C1 segment of cervical spinal cord (tissue), 14 donors: ENCODE data around the gene RASL10B.
"Not testable (repeated sequence)": the region's sequence is repeated elsewhere in the genome, so short reads cannot be mapped to it uniquely, and the experiment has no call there.

ENCODE experiments used
- DNase-seq, 14 donors: peaks; one replicate each; lab custom pipeline; 2025; lab: John Stamatoyannopoulos, UW

The RASL10B gene, protein sequence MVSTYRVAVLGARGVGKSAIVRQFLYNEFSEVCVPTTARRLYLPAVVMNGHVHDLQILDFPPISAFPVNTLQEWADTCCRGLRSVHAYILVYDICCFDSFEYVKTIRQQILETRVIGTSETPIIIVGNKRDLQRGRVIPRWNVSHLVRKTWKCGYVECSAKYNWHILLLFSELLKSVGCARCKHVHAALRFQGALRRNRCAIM

GRCh38 chr17:35731239-35731916, at the start of gene RASL10B:
RASL10B (plus strand) TSS chr17:35731639; CDS start chr17:35735185, 3,546 bp downstream.
- DNase-seq: peak in 9 of 14 donors; percentile 5 to 59 (median 23)

- no peak for DNase-seq
Observed at GRCh38 chr17:35683591-35683990, 47.8 kb upstream of the RASL10B start.

DNA sequence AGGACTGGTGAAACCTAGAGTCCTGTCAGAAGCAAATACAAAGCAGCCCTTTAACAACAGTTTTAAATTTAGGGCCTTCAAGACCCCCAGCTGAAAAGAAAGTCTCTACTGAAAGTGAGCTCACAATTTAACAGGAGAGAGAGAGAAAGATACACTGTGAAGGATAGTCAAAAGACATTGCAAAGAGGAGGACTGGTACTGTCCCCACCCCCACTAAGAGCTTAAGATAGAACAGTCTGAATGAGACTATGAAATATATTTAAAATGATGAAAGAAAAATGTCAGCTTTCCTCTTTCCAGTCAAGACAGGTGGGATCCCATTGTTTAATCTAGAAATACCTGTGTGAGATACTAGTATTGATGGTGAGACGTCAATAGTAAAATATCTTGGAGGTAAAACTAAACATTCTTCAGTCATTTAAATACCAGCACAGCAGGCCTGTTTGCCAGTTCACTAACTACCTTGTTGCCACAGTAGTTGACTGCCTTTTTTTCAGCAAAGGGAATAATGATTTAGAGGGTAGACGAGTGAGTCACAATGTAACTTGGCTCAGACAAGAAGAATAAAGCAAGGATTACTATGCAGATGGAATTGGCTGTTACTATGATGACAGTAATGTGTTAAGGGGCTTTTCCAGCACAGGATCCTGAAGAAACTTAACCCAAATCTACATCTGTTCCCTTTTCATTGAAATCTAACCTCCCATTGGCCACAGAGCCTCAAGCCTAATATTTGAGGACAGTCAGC, 47.2 kb upstream of the RASL10B start:
- peak in 1 of 14 donors; percentile 8 for DNase-seq

DNA sequence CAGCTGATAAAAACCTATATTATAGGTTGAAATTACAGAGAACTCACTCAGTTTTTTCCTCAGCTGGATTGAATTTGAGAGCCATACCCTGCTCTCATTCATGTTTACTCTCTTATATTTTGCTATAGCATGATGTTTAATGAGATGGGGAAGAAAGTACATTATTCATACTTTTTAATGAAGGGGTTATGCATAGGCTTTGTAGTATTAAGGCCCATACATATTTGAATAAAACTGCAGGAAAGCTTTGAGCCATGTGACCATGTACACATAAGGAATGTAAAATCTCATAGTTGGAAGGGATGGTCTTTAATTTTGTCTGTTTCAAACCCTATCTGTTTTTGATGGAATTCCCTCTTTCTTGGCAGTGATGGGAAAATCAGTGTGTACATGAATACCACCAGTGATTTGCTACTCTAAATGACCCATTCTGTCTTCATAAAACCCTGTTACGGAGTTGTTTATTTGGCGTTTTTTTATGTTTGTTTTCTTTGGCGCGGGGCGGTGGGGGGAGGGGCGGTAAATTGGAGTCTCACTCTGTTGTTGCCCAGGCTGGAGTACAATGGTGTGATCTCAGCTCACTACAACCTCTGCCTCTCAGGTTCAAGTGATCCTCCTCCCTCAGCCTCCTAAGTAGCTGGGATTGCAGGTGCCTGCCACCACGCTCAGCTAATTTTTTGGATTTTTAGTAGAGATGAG, 38.8 kb upstream of the RASL10B start:
- no peak for DNase-seq

DNA sequence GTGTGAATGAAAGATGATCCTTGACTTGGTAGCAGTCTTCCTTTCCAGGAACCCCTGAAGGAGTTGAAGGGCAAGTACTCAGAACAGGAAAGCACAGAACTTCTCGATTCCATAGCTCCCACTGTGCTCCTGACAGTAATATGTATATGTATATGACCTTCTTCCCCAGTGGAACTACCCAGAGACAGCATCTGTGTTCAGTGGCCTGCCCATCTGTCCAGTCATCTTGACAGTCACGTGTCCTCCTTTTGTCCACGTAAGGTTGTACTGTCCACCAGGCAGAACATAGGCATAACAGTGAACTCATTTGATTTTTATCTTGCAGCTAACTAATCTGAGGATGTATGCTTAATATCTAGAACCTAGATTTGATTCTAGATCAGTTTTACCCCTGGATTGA, 37.8 kb upstream of the RASL10B start:
- DNase-seq: no peak

- DNase-seq: no peak
Observed at GRCh38 chr17:35694906-35695305, 36.5 kb upstream of the RASL10B start.

- no peak for DNase-seq
Observed at GRCh38 chr17:35695613-35696012, 35.8 kb upstream of the RASL10B start.

GRCh38 chr17:35698800-35699199, 32.6 kb upstream of the RASL10B start:
- no peak for DNase-seq

DNA sequence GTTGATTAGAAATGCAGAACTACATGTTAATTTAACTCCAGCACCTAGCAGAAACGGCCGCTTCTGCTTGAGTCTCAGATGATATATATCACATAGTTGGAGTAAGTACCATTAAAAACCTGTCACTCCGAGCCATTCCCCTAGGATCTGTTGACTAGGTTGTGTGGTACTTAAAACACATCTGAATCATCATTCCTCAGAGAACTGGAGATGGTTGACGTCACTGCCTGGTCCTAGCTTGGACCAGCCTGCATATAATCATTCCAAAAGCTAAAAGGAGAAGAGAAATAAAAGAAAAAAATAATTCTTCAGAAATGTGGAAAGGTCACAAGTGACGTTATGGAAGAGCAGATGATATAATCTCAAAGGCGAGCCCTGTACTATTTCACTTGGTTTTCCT, 31.3 kb upstream of the RASL10B start:
- DNase-seq: no peak

- no peak for DNase-seq
Observed at GRCh38 chr17:35701491-35701890, 29.9 kb upstream of the RASL10B start.

DNA sequence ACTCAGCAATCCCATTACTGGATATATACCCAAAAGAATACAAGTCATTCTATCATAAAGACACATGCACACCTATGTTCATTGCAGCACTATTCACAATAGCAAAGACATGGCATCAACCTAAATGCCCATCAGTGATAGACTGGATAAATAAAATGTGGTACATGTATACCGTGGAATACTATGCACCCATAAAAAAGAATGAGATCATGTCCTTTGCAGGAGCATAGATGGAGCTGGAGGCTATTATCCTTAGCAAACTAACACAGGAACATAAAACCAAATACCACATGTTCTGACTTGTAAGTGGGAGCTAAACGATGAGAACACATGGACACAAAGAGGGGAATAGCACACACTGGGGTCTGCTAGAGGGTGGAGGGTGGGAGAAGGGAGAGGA, 28.1 kb upstream of the RASL10B start:
- not testable (repeated sequence) for DNase-seq

DNA sequence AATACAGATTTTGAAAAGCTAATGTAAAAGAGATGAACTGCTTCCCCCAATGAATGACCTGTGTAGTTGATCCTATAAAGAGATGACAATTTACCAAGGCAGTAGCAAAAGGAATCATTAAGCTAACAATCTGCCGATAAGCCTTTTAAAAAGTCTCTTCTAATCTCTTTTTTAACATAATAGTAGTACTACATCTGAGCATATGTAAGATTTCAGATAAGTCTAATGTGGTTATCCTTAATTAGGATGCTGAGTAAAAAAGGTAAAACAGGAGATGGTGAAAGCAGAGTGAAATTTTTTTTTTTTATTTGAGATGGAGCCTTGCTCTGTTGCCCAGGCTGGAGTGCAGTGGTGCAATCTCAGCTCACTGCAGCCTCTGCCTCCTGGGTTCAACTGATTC, 26.2 kb upstream of the RASL10B start:
- DNase-seq: no peak

- no peak for DNase-seq
Observed at GRCh38 chr17:35705705-35706104, 25.7 kb upstream of the RASL10B start.

GRCh38 chr17:35708149-35708548, 23.3 kb upstream of the RASL10B start:
- no peak for DNase-seq

DNA sequence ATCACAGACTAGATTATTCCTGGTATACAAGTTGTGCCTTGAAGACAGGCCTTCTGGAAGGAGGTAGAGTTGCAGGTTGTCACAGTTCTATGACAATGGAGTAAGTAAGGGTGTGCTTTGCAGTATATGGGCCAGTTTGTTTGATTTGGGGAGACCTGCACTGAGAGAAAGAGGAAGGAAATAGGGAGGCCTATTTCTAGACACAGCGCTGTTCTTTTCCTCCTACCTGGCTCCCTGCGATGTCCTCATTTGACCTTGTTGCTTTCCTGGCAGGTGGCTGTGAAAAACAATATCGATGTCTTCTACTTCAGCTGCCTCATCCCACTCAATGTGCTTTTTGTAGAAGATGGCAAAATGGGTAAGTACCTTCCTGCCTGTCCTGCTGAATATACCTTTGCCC, 22.5 kb upstream of the RASL10B start:
- DNase-seq: no peak

- DNase-seq: no peak
Observed at GRCh38 chr17:35709874-35710273, 21.6 kb upstream of the RASL10B start.

- DNase-seq: no peak
Observed at GRCh38 chr17:35710950-35711349, 20.5 kb upstream of the RASL10B start.

- peak in 1 of 14 donors; percentile 29 for DNase-seq
Observed at GRCh38 chr17:35713069-35713728, 18.2 kb upstream of the RASL10B start.

DNA sequence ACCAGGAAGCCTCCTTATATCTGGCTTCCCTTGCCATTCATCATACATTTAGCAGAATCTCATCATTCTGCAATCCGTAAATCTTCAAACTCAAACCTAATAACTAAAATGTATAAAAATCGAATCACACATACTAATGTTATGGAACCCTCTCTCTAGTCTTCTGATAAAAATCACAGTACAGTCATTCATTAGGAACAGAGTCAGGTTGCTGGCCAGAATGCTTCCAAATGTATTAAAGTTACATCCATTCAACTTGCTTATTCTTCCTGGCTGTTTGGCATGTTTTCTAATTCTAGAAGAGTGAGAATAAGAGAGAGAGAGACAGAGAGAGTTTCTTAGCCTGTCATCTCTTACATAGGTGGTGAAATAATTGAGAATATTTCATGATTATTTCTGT, 16.5 kb upstream of the RASL10B start:
- no peak for DNase-seq

DNA sequence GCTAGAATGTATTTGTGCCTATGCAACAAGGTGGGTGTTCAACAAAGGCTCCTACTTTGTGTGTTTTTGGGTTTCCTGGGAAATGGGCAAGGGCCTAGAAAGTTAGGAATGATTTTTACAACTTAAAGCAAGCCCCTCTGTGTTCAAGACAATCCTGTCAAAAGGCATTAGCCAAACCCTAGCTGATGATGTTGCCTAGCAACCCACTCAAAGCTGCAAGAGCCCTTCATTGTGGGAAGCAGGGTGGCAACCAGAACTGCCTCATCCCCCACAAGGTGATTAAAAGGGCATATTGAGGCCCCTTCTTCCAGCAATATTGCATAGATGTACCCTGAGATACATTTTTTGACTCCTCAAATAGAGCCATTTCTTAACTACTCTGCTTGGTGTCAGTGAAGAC, 16.0 kb upstream of the RASL10B start:
- no peak for DNase-seq

DNA sequence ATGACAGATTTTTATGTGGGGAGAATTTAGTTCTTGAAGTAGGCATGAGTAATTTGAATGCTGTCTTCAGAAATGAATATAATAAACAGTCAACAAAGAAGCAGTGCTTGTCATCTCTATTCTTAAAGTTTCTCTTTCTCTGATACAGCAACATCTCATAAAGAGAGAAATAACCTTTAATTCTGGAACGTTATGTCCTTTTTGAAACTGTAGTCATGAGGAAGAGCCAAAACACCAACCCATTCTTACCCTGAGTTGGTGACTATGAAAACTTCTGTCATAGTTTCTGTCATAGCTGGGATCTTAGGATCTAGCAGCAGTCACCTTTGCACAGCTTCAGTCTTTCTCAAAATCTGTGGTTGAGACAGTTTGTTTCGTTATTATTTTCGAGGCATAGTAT, 15.3 kb upstream of the RASL10B start:
- DNase-seq: no peak
